H1 (cell line): ENCODE measurements around the gene BTC. TPM values are rescaled to one million over a fixed set of nuclear protein-coding genes. Genes with fewer than 3 reads are reported as not detected.

Experiments
- EGR1 ChIP-seq: IDR thresholded peaks from 2 replicates; pipeline ENCODE4 v1.6.1; 2011; ENCODE audit warnings: low read depth, low read length, borderline replicate concordance
- RAD21 ChIP-seq, 2 experiments: IDR thresholded peaks in 1 of 2; conservative IDR thresholded peaks in 1 of 2; 2 replicates each; pipeline ENCODE4 v1.6.1; 2011; ENCODE audit warnings: low read depth in 2 of 2, low read length in 2 of 2, improper control_type of control experiment in 1 of 2, inconsistent platforms in 1 of 2, mild to moderate bottlenecking in 1 of 2, moderate library complexity in 1 of 2
- polyA plus RNA-seq, 7 experiments: library from polyadenylated mRNA; depleted of rRNA in 3 of 7; stranded (reverse) in 5 of 7; unstranded in 2 of 7; fragments of >200 nt in 5 of 7; fragments of 200-250 nt in 2 of 7; gene quantifications; 1 replicate in 5 of 7; 2 replicates in 1 of 7; 4 replicates in 1 of 7; pipeline versions ENCODE4 v1.2.1 to v1.2.3, GENCODE V29; 2011 to 2013; ENCODE audit warnings: missing spikeins in 2 of 7, mixed read lengths in 2 of 7
- total RNA-seq: library from RNA; stranded (reverse); fragmentation: NEBNext Ultra II Directional; extraction: Animal tissue kit (Norgen Biotek cat#: 25700); gene quantifications from 2 replicates; pipeline ENCODE4 v1.2.1, GENCODE V29; 2021

The BTC gene
- total and polyA plus RNA-seq, 2 of the 8 experiments (the other 6 are each of a cell fraction or from before 2014, with no cell fraction given), result 0.09 TPM; not detected in 1

DNA sequence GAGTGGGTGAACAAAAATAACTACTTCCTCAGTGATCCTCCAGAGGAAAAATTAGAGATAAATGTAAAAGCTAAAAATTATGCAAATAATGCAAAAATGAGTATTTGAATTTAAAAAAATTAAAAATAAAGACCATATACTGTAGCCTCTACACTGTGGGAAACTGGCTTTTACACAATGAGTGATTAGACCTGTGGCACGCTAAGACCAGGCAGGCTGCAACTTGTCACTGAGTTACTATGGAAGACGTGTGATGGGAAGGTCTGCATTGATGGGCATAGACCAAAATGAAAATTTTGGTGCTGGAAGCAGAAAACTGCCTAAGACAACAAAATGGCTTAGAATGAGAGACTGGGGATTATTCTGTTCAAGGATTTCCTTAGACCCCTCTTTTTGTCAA, 30.2 kb downstream of the BTC start (continued):
- TF ChIP-seq RAD21 (IDR thresholded peaks at IDR 0.05 in 1 of 2, conservative IDR thresholded peaks at IDR 0.05 in 1 of 2; ENCODE audit: low read depth in 2 of 2, low read length in 2 of 2), result no peak
- no peak for TF ChIP-seq EGR1
